Activated naive CD4-positive, alpha-beta T cell treated with anti-CD3 and anti-CD28 coated beads, Interleukin-2, amount 10 ng/mL, durations not matched to agents 7 days and 5 days (primary cell): ENCODE results near the gene NKTR.
"Not testable (repeated sequence)": the region's sequence is repeated elsewhere in the genome, so short reads cannot be mapped to it uniquely, and the experiment has no call there.

Source experiments
- CTCF ChIA-PET: fragments of 350-600 bp; sonication (Branson Sonifier 250); formaldehyde crosslinking; loops from one replicate; lab custom pipeline; 2021; ENCODE audit warnings: antibody characterized with exemption; lab: Charles Lee
- DNase-seq: peaks from one replicate; pipeline ENCODE4 v3.0.0-alpha.2; 2020
- H3K27ac Mint-ChIP-seq: one replicate; pipeline ENCODE4 v1.8.0; 2021; ENCODE audit warnings: mild to moderate bottlenecking, moderate library complexity, mixed read lengths
- H3K27me3 Mint-ChIP-seq: one replicate; pipeline ENCODE4 v1.8.0; 2021; ENCODE audit warnings: mild to moderate bottlenecking, mixed read lengths
- H3K36me3 Mint-ChIP-seq: one replicate; pipeline ENCODE4 v1.8.0; 2021; ENCODE audit warnings: mixed read lengths
- H3K4me1 Mint-ChIP-seq: one replicate; pipeline ENCODE4 v1.8.0; 2021; ENCODE audit warnings: mixed read lengths
- H3K4me3 Mint-ChIP-seq: one replicate; pipeline ENCODE4 v1.8.0; 2021; ENCODE audit warnings: mild to moderate bottlenecking, moderate library complexity, mixed read lengths
- H3K9me3 Mint-ChIP-seq: one replicate; pipeline ENCODE4 v1.8.0; 2021; ENCODE audit warnings: mixed read lengths

Gene NKTR

GRCh38 chr3:42600111-42600957 is at the start of gene NKTR:
Gene NKTR (plus strand): TSS chr3:42600686. CDS start chr3:42601007, 321 bp downstream.
- peaks cover 42% of the 10 kb centered on the region for H3K36me3 Mint-ChIP-seq
- DNase-seq: peak; percentile 100
- peaks cover 3% of the 10 kb centered on the region for H3K9me3 Mint-ChIP-seq
- H3K27ac Mint-ChIP-seq: peak within 1 kb of the TSS; percentile 100
- CTCF ChIA-PET: interaction anchor here (1.1 to 3.1 kb wide), 4 partner anchors 9 to 37 kb away, joined by 3 to 14 read pairs (median 9); partner anchors contain the start of gene SS18L2
- H3K4me3 Mint-ChIP-seq: peak within 1 kb of the TSS; percentile 93
- H3K4me1 Mint-ChIP-seq: peaks cover 45% of the 10 kb centered on the region
- no peaks in the 10 kb centered on the region for H3K27me3 Mint-ChIP-seq

- H3K4me3 Mint-ChIP-seq: no peak overlapping the region
- CTCF ChIA-PET: interaction anchor here (0.7 to 3.2 kb wide), 6 partner anchors 13 to 50 kb away, joined by 3 to 16 read pairs (median 3); partner anchors contain the start of gene VIPR1
- H3K27ac Mint-ChIP-seq: no peak overlapping the region
- peaks cover 35% of the 10 kb centered on the region for H3K4me1 Mint-ChIP-seq
- DNase-seq: no peak
- H3K27me3 Mint-ChIP-seq: no peaks in the 10 kb centered on the region
- peaks cover 44% of the 10 kb centered on the region for H3K36me3 Mint-ChIP-seq
- no peaks in the 10 kb centered on the region for H3K9me3 Mint-ChIP-seq
Measured at GRCh38 chr3:42552830-42553229, 47.7 kb upstream of the NKTR start.

GRCh38 chr3:42556089-42556632 is 44.3 kb upstream of the NKTR start:
- Mint-ChIP-seq H3K27me3 (no peaks in the 10 kb centered on the region), H3K4me3 (peak overlapping the region; percentile 49), H3K9me3 (no peaks in the 10 kb centered on the region), H3K36me3 (peaks cover 51% of the 10 kb centered on the region), H3K4me1 (peaks cover 34% of the 10 kb centered on the region), H3K27ac (peak overlapping the region; percentile 99)
- CTCF ChIA-PET: interaction anchor here (1.0 to 1.2 kb wide), 2 partner anchors 9 to 54 kb away, joined by 3 read pairs; partner anchors contain the start of gene VIPR1
- peak; percentile 73 for DNase-seq

- H3K36me3 Mint-ChIP-seq: peaks cover 50% of the 10 kb centered on the region
- not testable (repeated sequence) for DNase-seq, H3K9me3 Mint-ChIP-seq, H3K27me3 Mint-ChIP-seq, H3K4me3 Mint-ChIP-seq
- CTCF ChIA-PET: interaction anchor here (0.6 to 1.2 kb wide), 6 partner anchors 10 to 55 kb away, joined by 3 to 4 read pairs (median 3); partner anchors contain the start of gene VIPR1
- peaks cover 34% of the 10 kb centered on the region for H3K4me1 Mint-ChIP-seq
- peak overlapping the region; percentile 99 for H3K27ac Mint-ChIP-seq
Measured at GRCh38 chr3:42556817-42557216, 43.7 kb upstream of the NKTR start.

- Mint-ChIP-seq H3K4me3 (no peak overlapping the region), H3K4me1 (peaks cover 34% of the 10 kb centered on the region), H3K9me3 (no peaks in the 10 kb centered on the region), H3K27ac (peak overlapping the region; percentile 71), H3K27me3 (no peaks in the 10 kb centered on the region), H3K36me3 (peaks cover 52% of the 10 kb centered on the region)
- DNase-seq: peak; percentile 58
- CTCF ChIA-PET: interaction anchor here (0.7 to 1.1 kb wide), 3 partner anchors 11 to 44 kb away, joined by 3 to 4 read pairs (median 3); no protein-coding TSS in a partner anchor
Measured at GRCh38 chr3:42557854-42558253, 42.6 kb upstream of the NKTR start.

- Mint-ChIP-seq H3K27ac (no peak overlapping the region), H3K4me3 (no peak overlapping the region), H3K9me3 (no peaks in the 10 kb centered on the region), H3K27me3 (no peaks in the 10 kb centered on the region), H3K4me1 (peaks cover 8% of the 10 kb centered on the region), H3K36me3 (peaks cover 40% of the 10 kb centered on the region)
- no peak for DNase-seq
- CTCF ChIA-PET: interaction anchor here (1.2 to 1.7 kb wide), 2 partner anchors 15 to 52 kb away, joined by 3 to 6 read pairs; no protein-coding TSS in a partner anchor
Measured at GRCh38 chr3:42562047-42562907, 38.2 kb upstream of the NKTR start.

- no peaks in the 10 kb centered on the region for H3K27me3 Mint-ChIP-seq
- no peak overlapping the region for H3K27ac Mint-ChIP-seq
- no peak for DNase-seq
- CTCF ChIA-PET: no interaction called here
- H3K4me1 Mint-ChIP-seq: peaks cover 7% of the 10 kb centered on the region
- H3K9me3 Mint-ChIP-seq: peaks cover 6% of the 10 kb centered on the region
- peaks cover 46% of the 10 kb centered on the region for H3K36me3 Mint-ChIP-seq
- H3K4me3 Mint-ChIP-seq: no peak overlapping the region
Measured at GRCh38 chr3:42569593-42570142, 30.8 kb upstream of the NKTR start.

GRCh38 chr3:42572278-42572677 is 28.2 kb upstream of the NKTR start:
- Mint-ChIP-seq H3K4me3 (no peak overlapping the region), H3K9me3 (peaks cover 13% of the 10 kb centered on the region), H3K4me1 (peaks cover 12% of the 10 kb centered on the region), H3K36me3 (peaks cover 55% of the 10 kb centered on the region), H3K27me3 (no peaks in the 10 kb centered on the region), H3K27ac (no peak overlapping the region)
- peak; percentile 32 for DNase-seq
- CTCF ChIA-PET: interaction anchor here (0.9 to 1.8 kb wide), 4 partner anchors 8 to 173 kb away, joined by 3 to 8 read pairs (median 3); no protein-coding TSS in a partner anchor

GRCh38 chr3:42575137-42575741 is 25.2 kb upstream of the NKTR start:
- peak overlapping the region; percentile 37 for H3K27ac Mint-ChIP-seq
- H3K27me3 Mint-ChIP-seq: no peaks in the 10 kb centered on the region
- no peak for DNase-seq
- H3K9me3 Mint-ChIP-seq: peaks cover 13% of the 10 kb centered on the region
- H3K36me3 Mint-ChIP-seq: peaks cover 62% of the 10 kb centered on the region
- peaks cover 31% of the 10 kb centered on the region for H3K4me1 Mint-ChIP-seq
- no peak overlapping the region for H3K4me3 Mint-ChIP-seq
- CTCF ChIA-PET: interaction anchor here (1.8 to 2.1 kb wide), 2 partner anchors 28 to 170 kb away, joined by 5 to 6 read pairs; no protein-coding TSS in a partner anchor

- H3K27me3 Mint-ChIP-seq: no peaks in the 10 kb centered on the region
- peaks cover 51% of the 10 kb centered on the region for H3K36me3 Mint-ChIP-seq
- H3K9me3 Mint-ChIP-seq: peaks cover 13% of the 10 kb centered on the region
- no peak overlapping the region for H3K4me3 Mint-ChIP-seq
- CTCF ChIA-PET: interaction anchor here (2.0 kb wide), 1 partner anchor 24 kb away, joined by 8 read pairs; the partner anchor contains the start of gene NKTR
- H3K4me1 Mint-ChIP-seq: peaks cover 46% of the 10 kb centered on the region
- no peak overlapping the region for H3K27ac Mint-ChIP-seq
- no peak for DNase-seq
Measured at GRCh38 chr3:42578054-42578453, 22.4 kb upstream of the NKTR start.

- not testable (repeated sequence) for DNase-seq, H3K27ac Mint-ChIP-seq, H3K4me3 Mint-ChIP-seq, H3K27me3 Mint-ChIP-seq, H3K9me3 Mint-ChIP-seq
- CTCF ChIA-PET: interaction anchor here (0.9 to 2.0 kb wide), 2 partner anchors 22 to 29 kb away, joined by 3 to 8 read pairs; partner anchors contain the start of gene NKTR
- peaks cover 42% of the 10 kb centered on the region for H3K36me3 Mint-ChIP-seq
- H3K4me1 Mint-ChIP-seq: peaks cover 54% of the 10 kb centered on the region
Measured at GRCh38 chr3:42579346-42579745, 21.1 kb upstream of the NKTR start.

GRCh38 chr3:42581400-42581708 is 19.1 kb upstream of the NKTR start:
- peak overlapping the region; percentile 83 for H3K4me3 Mint-ChIP-seq
- peaks cover 62% of the 10 kb centered on the region for H3K4me1 Mint-ChIP-seq
- H3K27me3 Mint-ChIP-seq: no peaks in the 10 kb centered on the region
- CTCF ChIA-PET: interaction anchor here (0.8 to 1.9 kb wide), 4 partner anchors 9 to 32 kb away, joined by 3 to 4 read pairs (median 3); no protein-coding TSS in a partner anchor
- peak overlapping the region; percentile 78 for H3K27ac Mint-ChIP-seq
- H3K36me3 Mint-ChIP-seq: peaks cover 27% of the 10 kb centered on the region
- H3K9me3 Mint-ChIP-seq: no peaks in the 10 kb centered on the region
- no peak for DNase-seq
